Activated CD4-positive, alpha-beta T cell treated with anti-CD3 and anti-CD28 coated beads, Interleukin-2, amount 50 U/mL, for 16 hours (primary cell): ENCODE results near the gene CUX1.
A peak's percentile ranks its signal among the peaks of the same experiment; 100 is the strongest.
"Not testable (repeated sequence)": the region's sequence is repeated elsewhere in the genome, so short reads cannot be mapped to it uniquely, and the experiment has no call there.

Experiments
- DNase-seq: peaks from one replicate; pipeline ENCODE4 v3.0.0-alpha.2; 2020

Gene CUX1

GRCh38 chr7:101854084-101854865, 36.8 kb downstream of the CUX1 start:
- no peak for DNase-seq

GRCh38 chr7:101856473-101857357, 39.3 kb downstream of the CUX1 start:
- DNase-seq: peak; percentile 88

- peak; percentile 20 for DNase-seq
Measured at GRCh38 chr7:101857358-101857811, 40.0 kb downstream of the CUX1 start.

GRCh38 chr7:101858437-101859385, 41.3 kb downstream of the CUX1 start:
- DNase-seq: no peak

GRCh38 chr7:101859411-101860106, 42.1 kb downstream of the CUX1 start:
- DNase-seq: no peak

- DNase-seq: no peak
Measured at GRCh38 chr7:101860316-101861217, 43.1 kb downstream of the CUX1 start.

- DNase-seq: no peak
Measured at GRCh38 chr7:101861218-101861775, 43.9 kb downstream of the CUX1 start.

GRCh38 chr7:101862280-101863220, 45.1 kb downstream of the CUX1 start:
- DNase-seq: no peak

- no peak for DNase-seq
Measured at GRCh38 chr7:101863598-101863997, 46.2 kb downstream of the CUX1 start.

GRCh38 chr7:101864039-101864438, 46.6 kb downstream of the CUX1 start:
- DNase-seq: no peak

GRCh38 chr7:101865031-101865430, 47.6 kb downstream of the CUX1 start:
- no peak for DNase-seq

GRCh38 chr7:101865455-101865854, 48.0 kb downstream of the CUX1 start:
- no peak for DNase-seq

GRCh38 chr7:101866328-101866727, 48.9 kb downstream of the CUX1 start:
- no peak for DNase-seq

GRCh38 chr7:101867265-101867664, 49.8 kb downstream of the CUX1 start:
- DNase-seq: no peak

GRCh38 chr7:101867681-101868080, 50.3 kb downstream of the CUX1 start:
- DNase-seq: not testable (repeated sequence)

GRCh38 chr7:101868191-101868950, 50.9 kb downstream of the CUX1 start:
- no peak for DNase-seq

- no peak for DNase-seq
Measured at GRCh38 chr7:101869026-101869900, 51.8 kb downstream of the CUX1 start.

- no peak for DNase-seq
Measured at GRCh38 chr7:101869901-101870290, 52.5 kb downstream of the CUX1 start.
